A549 (cell line): ENCODE measurements around the gene SLC12A9. TPM values are rescaled to one million over a fixed set of nuclear protein-coding genes. Genes with fewer than 3 reads are reported as not detected.
A peak's percentile ranks its signal among the peaks of the same experiment; 100 is the strongest.

Experiments used
- ATAC-seq, 2 experiments: fragments of 200-7000 bp in 1 of 2; fragments of >200 bp in 1 of 2; cut with Nextera tagmentation in 1 of 2; cut with Tn5 transposase in 1 of 2; 3 replicates each; pipeline versions ENCODE4 v1.8.0 to v1.9.1; 2018 to 2020; ENCODE audit warnings: mild to moderate bottlenecking in 1 of 2, moderate library complexity in 1 of 2
- CTCF ChIA-PET: fragments of 300-600 bp; sonication (Branson Sonifier 250); formaldehyde crosslinking; extraction: SDS; loops from one replicate; lab custom pipeline; 2021; ENCODE audit warnings: antibody characterized with exemption, inconsistent platforms; lab: Yijun Ruan, JAX
- POLR2A ChIA-PET: fragments of 350-600 bp; formaldehyde crosslinking; extraction: SDS; loops from one replicate; lab custom pipeline; 2021; ENCODE audit warnings: antibody characterized with exemption, inconsistent platforms; lab: Yijun Ruan, JAX
- DNase-seq, 2 experiments: peaks; one replicate each; pipeline versions ENCODE4 v3.0.0 to v3.0.0-alpha.2; 2011 to 2016; ENCODE audit warnings: low read depth in 1 of 2, low spot score in 1 of 2
- FAIRE-seq: peaks from 2 replicates; lab custom pipeline; 2011; peaks lifted over from hg19 to GRCh38; lab: Jason Lieb, UNC
- H3K27ac ChIP-seq, 2 experiments: fragments of >200 bp; sonication (Bioruptor Twin); formaldehyde crosslinking; 3 replicates each; pipeline ENCODE4 v1.5.1; 2016 to 2017
- H3K4me1 ChIP-seq: fragments of >200 bp; sonication (Bioruptor Twin); formaldehyde crosslinking; 3 replicates; pipeline ENCODE4 v1.6.1; 2016
- H3K4me2 ChIP-seq: fragments of >200 bp; sonication (Bioruptor Twin); formaldehyde crosslinking; 3 replicates; pipeline ENCODE4 v1.6.1; 2016
- H3K4me3 ChIP-seq: fragments of >200 bp; sonication (Bioruptor Twin); formaldehyde crosslinking; 3 replicates; pipeline ENCODE4 v1.5.1; 2016
- H3K9me3 ChIP-seq: fragments of >200 bp; sonication (Bioruptor Twin); formaldehyde crosslinking; 3 replicates; pipeline ENCODE4 v1.6.1; 2016
- BCL3 ChIP-seq: fragments of >200 bp; sonication (Bioruptor Twin); formaldehyde crosslinking; IDR thresholded peaks from 3 replicates; pipeline ENCODE4 v1.6.1; 2016
- CBX2 ChIP-seq: fragments of 200-600 bp; sonication (generic); IDR thresholded peaks from 2 replicates; pipeline ENCODE4 v1.6.1; 2016; ENCODE audit warnings: low read depth, mild to moderate bottlenecking, borderline replicate concordance
- CBX8 ChIP-seq: fragments of 200-600 bp; sonication (generic); IDR thresholded peaks from 2 replicates; pipeline ENCODE4 v1.6.1; 2016
- CHD2 ChIP-seq: fragments of 150-350 bp; IDR thresholded peaks from 2 replicates; pipeline ENCODE4 v1.6.1; 2014; ENCODE audit warnings: low read length; ENCODE audit not compliant: partially characterized antibody
- CTCF ChIP-seq: fragments of >200 bp; sonication (Bioruptor Twin); formaldehyde crosslinking; IDR thresholded peaks from 3 replicates; pipeline ENCODE4 v1.5.1; 2016
- EHMT2 ChIP-seq: fragments of 200-600 bp; sonication (generic); IDR thresholded peaks from 2 replicates; pipeline ENCODE4 v1.6.1; 2016; ENCODE audit warnings: antibody characterized with exemption, low read depth, mild to moderate bottlenecking, moderate library complexity
- EP300 ChIP-seq, 2 experiments: fragments of >200 bp; sonication (Bioruptor Twin); formaldehyde crosslinking; IDR thresholded peaks; 2 replicates in 1 of 2; 3 replicates in 1 of 2; pipeline ENCODE4 v1.6.1; 2016 to 2017
- FOSB ChIP-seq: fragments of 250-450 bp; sonication (Bioruptor Pico); IDR thresholded peaks from 2 replicates; pipeline ENCODE4 v1.5.0; 2020; ENCODE audit warnings: mild to moderate bottlenecking, moderate library complexity
- FOSL2 ChIP-seq, 2 experiments: fragments of 450-650 bp in 1 of 2; fragments of >200 bp in 1 of 2; sonication (Bioruptor Twin) in 1 of 2; formaldehyde crosslinking; IDR thresholded peaks; 2 replicates each; pipeline versions ENCODE4 v1.5.0 to v1.6.1; 2016 to 2020; ENCODE audit warnings: mild to moderate bottlenecking in 1 of 2, moderate library complexity in 1 of 2
- FOXS1 ChIP-seq: fragments of 250-450 bp; sonication (Bioruptor Pico); IDR thresholded peaks from 2 replicates; pipeline ENCODE4 v1.5.0; 2020; ENCODE audit warnings: mild to moderate bottlenecking, moderate library complexity
- HDAC2 ChIP-seq: fragments of 200-600 bp; sonication (generic); IDR thresholded peaks from 2 replicates; pipeline ENCODE4 v1.6.1; 2016
- HES2 ChIP-seq: fragments of >200 bp; sonication (Bioruptor Twin); formaldehyde crosslinking; IDR thresholded peaks from 2 replicates; pipeline ENCODE4 v1.6.1; 2016
- HEYL ChIP-seq: fragments of 250-450 bp; sonication (Bioruptor Pico); IDR thresholded peaks from 2 replicates; pipeline ENCODE4 v1.8.0; 2021; ENCODE audit warnings: mild to moderate bottlenecking, moderate library complexity
- HMGXB4 ChIP-seq: fragments of 250-450 bp; sonication (Bioruptor Pico); IDR thresholded peaks from 2 replicates; pipeline ENCODE4 v1.5.0; 2021; ENCODE audit warnings: mild to moderate bottlenecking, moderate library complexity, borderline replicate concordance
- HOXB13 ChIP-seq: fragments of 250-450 bp; sonication (Bioruptor Pico); IDR thresholded peaks from 2 replicates; pipeline ENCODE4 v1.5.0; 2020; ENCODE audit warnings: low read depth, mild to moderate bottlenecking, moderate library complexity
- JUN ChIP-seq, 2 experiments: fragments of >200 bp; sonication (Bioruptor Twin); formaldehyde crosslinking; IDR thresholded peaks; 2 replicates in 1 of 2; 3 replicates in 1 of 2; pipeline ENCODE4 v1.6.1; 2016 to 2017
- KDM1A ChIP-seq: fragments of 200-600 bp; sonication (generic); IDR thresholded peaks from 2 replicates; pipeline ENCODE4 v1.6.1; 2016; ENCODE audit warnings: low read depth, mild to moderate bottlenecking
- NPAS2 ChIP-seq: fragments of 250-450 bp; sonication (Bioruptor Pico); IDR thresholded peaks from 2 replicates; pipeline ENCODE4 v1.8.0; 2022; ENCODE audit warnings: mild to moderate bottlenecking, moderate library complexity, borderline replicate concordance
- PHF8 ChIP-seq: fragments of 200-600 bp; sonication (generic); IDR thresholded peaks from 2 replicates; pipeline ENCODE4 v1.6.1; 2016; ENCODE audit warnings: low read depth, mild to moderate bottlenecking, antibody characterized with exemption, moderate library complexity, borderline replicate concordance
- RAD21 ChIP-seq, 2 experiments: fragments of >200 bp in 1 of 2; sonication (Bioruptor Twin) in 1 of 2; formaldehyde crosslinking in 1 of 2; IDR thresholded peaks in 1 of 2; conservative IDR thresholded peaks in 1 of 2; 2 replicates in 1 of 2; 3 replicates in 1 of 2; pipeline ENCODE4 v1.6.1; 2012 to 2018; ENCODE audit warnings: inconsistent platforms in 1 of 2
- RARB ChIP-seq: fragments of 250-450 bp; sonication (Bioruptor Pico); IDR thresholded peaks from 2 replicates; pipeline ENCODE4 v1.8.0; 2021; ENCODE audit warnings: mild to moderate bottlenecking, moderate library complexity
- REST ChIP-seq: fragments of 200-600 bp; sonication (generic); IDR thresholded peaks from 2 replicates; pipeline ENCODE4 v1.6.1; 2016; ENCODE audit warnings: antibody characterized with exemption, mild to moderate bottlenecking, moderate library complexity
- SMC3 ChIP-seq: fragments of >200 bp; sonication (Bioruptor Twin); formaldehyde crosslinking; IDR thresholded peaks from 3 replicates; pipeline ENCODE4 v1.6.1; 2018; ENCODE audit warnings: inconsistent platforms
- SREBF2 ChIP-seq: fragments of 450-650 bp; IDR thresholded peaks from 2 replicates; pipeline ENCODE4 v1.6.1; 2014; ENCODE audit warnings: mild to moderate bottlenecking, moderate library complexity
- USF2 ChIP-seq: fragments of 450-650 bp; IDR thresholded peaks from 2 replicates; pipeline ENCODE4 v1.6.1; 2014; ENCODE audit warnings: antibody characterized with exemption
- ZNF302 ChIP-seq: fragments of 250-450 bp; sonication (Bioruptor Pico); IDR thresholded peaks from 2 replicates; pipeline ENCODE4 v1.9.0; 2021; ENCODE audit warnings: inconsistent platforms, mild to moderate bottlenecking, moderate library complexity
- ZSCAN20 ChIP-seq: fragments of 250-450 bp; sonication (Bioruptor Pico); IDR thresholded peaks from 2 replicates; pipeline ENCODE4 v1.8.0; 2022; ENCODE audit warnings: mild to moderate bottlenecking, moderate library complexity
- WGBS: methylation state at CpG from one replicate; pipeline ENCODE4 v1.1.6; 2017; ENCODE audit errors: missing lambda C conversion rate; 5-methylcytosine and 5-hydroxymethylcytosine counted together
- polyA minus RNA-seq: library from RNA; depleted of rRNA, polyadenylated mRNA; stranded (reverse); fragments of >200 nt; gene quantifications from 2 replicates; pipeline ENCODE4 v1.2.3, GENCODE V29; 2011; rRNA and poly(A)+ RNA removed
- polyA plus RNA-seq, 4 experiments: library from polyadenylated mRNA; depleted of rRNA in 3 of 4; stranded (reverse); fragments of >200 nt; fragmentation: RNase III in 1 of 4; extraction: RNeasy Plus Mini Kit Qiagen cat#74134 plus additional on column Dnase treatment in 1 of 4; gene quantifications; 2 replicates in 3 of 4; 3 replicates in 1 of 4; pipeline ENCODE4 v1.2.3, GENCODE V29; 2011 to 2017

SLC12A9 gene
- polyA plus RNA-seq (2011; rRNA removed) (6.2 and 7.0 TPM in 2 replicates), polyA plus RNA-seq (2017; fragmentation: RNase III; extraction: RNeasy Plus Mini Kit Qiagen cat#74134 plus additional on column Dnase treatment) (12.1 to 14.3 TPM (median 13.4 TPM) in 3 replicates), polyA minus RNA-seq (11.3 and 17.6 TPM in 2 replicates)
- polyA plus RNA-seq (2012; cell fraction: cytosol; rRNA removed) = 12.3 and 17.1 TPM in 2 replicates
- polyA plus RNA-seq (2012; cell fraction: nucleus; rRNA removed) = 68.4 and 69.7 TPM in 2 replicates

GRCh38 chr7:100852048-100852872 is at the start of gene SLC12A9:
Gene SLC12A9 (plus strand): TSS chr7:100852713. CDS start chr7:100854198, 1,485 bp downstream.
- Histone ChIP-seq H3K4me1 (0 out of 3 replicates have a peak, but pooled peaks cover 4% of the 10 kb centered on the region), H3K4me3 (peak within 1 kb of the TSS; percentile 77), H3K27ac (peak within 1 kb of the TSS; percentile 76 to 85), H3K4me2 (peak within 1 kb of the TSS; percentile 96), H3K9me3 (no peaks in the 10 kb centered on the region)
- ChIA-PET POLR2A (interaction anchor here (1.1 to 2.9 kb wide), 7 partner anchors 23 to 147 kb away, joined by 3 to 19 read pairs (median 7); partner anchors contain the start of genes EPHB4, POP7, SRRT and UFSP1), CTCF (interaction anchor here (0.7 to 15.9 kb wide), 62 partner anchors 10 to 714 kb away, joined by 3 to 280 read pairs (median 5); partner anchors contain the start of genes ACHE, EPHB4, EPO and POP7)
- ATAC-seq (peak; percentile 98 to 99), DNase-seq (peak; percentile 86 to 98), FAIRE-seq (no peak)
- WGBS = under 1% methylated on average over 16 of the region's 71 CpGs
- TF ChIP-seq FOXS1 (CRISPR knock-in tag) = no peak
- peak in 1 of 2 experiments; percentile 32; a peak in 1 of 5 replicates for TF ChIP-seq JUN (IDR thresholded peaks at IDR 0.05)
- no peak for TF ChIP-seq SREBF2
- peak; percentile 95 for TF ChIP-seq SMC3
- TF ChIP-seq CTCF = peak; percentile 95
- TF ChIP-seq EP300 (IDR thresholded peaks at IDR 0.05) = no peak
- no peak for TF ChIP-seq HEYL (CRISPR knock-in tag)
- no peak for TF ChIP-seq EHMT2
- TF ChIP-seq FOSB (CRISPR knock-in tag) = no peak
- peak; percentile 94 to 98 for TF ChIP-seq RAD21 (conservative IDR thresholded peaks at IDR 0.05 in 1 of 2, IDR thresholded peaks at IDR 0.05 in 1 of 2)
- TF ChIP-seq ZSCAN20 (CRISPR knock-in tag) = 0 out of 2 replicates have a peak, but pooled peaks have one; percentile 25
- no peak for TF ChIP-seq CBX8
- TF ChIP-seq HES2 = no peak
- no peak for TF ChIP-seq BCL3
- TF ChIP-seq CBX2 = no peak
- TF ChIP-seq PHF8 = peak; percentile 38; the same call in 1 of the 2 replicates
- TF ChIP-seq HDAC2 = peak; percentile 80; the same call in 1 of the 2 replicates
- TF ChIP-seq CHD2 = no peak
- TF ChIP-seq NPAS2 (CRISPR knock-in tag) = peak; percentile 64; the same call in 1 of the 2 replicates
- TF ChIP-seq ZNF302 (CRISPR knock-in tag) = no peak
- TF ChIP-seq FOSL2 (IDR thresholded peaks at IDR 0.05) = no peak
- TF ChIP-seq FOSL2 (CRISPR knock-in tag; IDR thresholded peaks at IDR 0.05) = no peak
- TF ChIP-seq REST = no peak
- TF ChIP-seq HOXB13 (CRISPR knock-in tag) = no peak
- TF ChIP-seq USF2 = peak; percentile 52
- no peak for TF ChIP-seq RARB
- no peak for TF ChIP-seq HMGXB4 (CRISPR knock-in tag)
- TF ChIP-seq KDM1A = 0 out of 2 replicates have a peak, but pooled peaks have one; percentile 28
